GM18507 (cell line): Measurements from ENCODE around the gene TNRC6B.
"Not testable (repeated sequence)": the region's sequence is repeated elsewhere in the genome, so short reads cannot be mapped to it uniquely, and the experiment has no call there.

Experiments
- DNase-seq: peaks from one replicate; pipeline ENCODE4 v3.0.0; 2011; ENCODE audit warnings: low read depth; ENCODE audit not compliant: insufficient read length; ENCODE audit errors: extremely low spot score
- FAIRE-seq: peaks from 2 replicates; lab custom pipeline; 2011; peaks lifted over from hg19 to GRCh38; lab: Jason Lieb, UNC

TNRC6B gene

GRCh38 chr22:40310081-40310767 is 132.5 kb downstream of the TNRC6B start:
- DNase-seq (no peak), FAIRE-seq (no peak)

- no peak for FAIRE-seq
- no peak for DNase-seq
These were observed 133.0 kb downstream of the TNRC6B start for GRCh38 chr22:40310768-40311120.

- FAIRE-seq, DNase-seq: not testable (repeated sequence)
These were observed 133.9 kb downstream of the TNRC6B start for GRCh38 chr22:40311646-40312045.

- DNase-seq (no peak), FAIRE-seq (no peak)
These were observed 134.3 kb downstream of the TNRC6B start for GRCh38 chr22:40312050-40312449.

GRCh38 chr22:40313007-40313406 is 135.3 kb downstream of the TNRC6B start:
- DNase-seq (no peak), FAIRE-seq (no peak)

GRCh38 chr22:40314041-40314440 is 136.3 kb downstream of the TNRC6B start:
- DNase-seq (no peak), FAIRE-seq (no peak)

GRCh38 chr22:40320687-40321086 is 143.0 kb downstream of the TNRC6B start:
- no peak for FAIRE-seq
- DNase-seq = no peak

GRCh38 chr22:40322021-40322420 is 144.3 kb downstream of the TNRC6B start:
- DNase-seq (no peak), FAIRE-seq (no peak)

GRCh38 chr22:40322818-40323447 is 145.2 kb downstream of the TNRC6B start:
- FAIRE-seq (no peak), DNase-seq (no peak)

- FAIRE-seq = no peak
These were observed 146.0 kb downstream of the TNRC6B start for GRCh38 chr22:40323681-40324171.

GRCh38 chr22:40324468-40325305 is 147.0 kb downstream of the TNRC6B start:
- FAIRE-seq (no peak), DNase-seq (no peak)

More at GRCh38 chr22:40323681-40324171, 146.0 kb downstream of the TNRC6B start:
- DNase-seq = no peak

GRCh38 chr22:40325315-40325714 is 147.6 kb downstream of the TNRC6B start:
- FAIRE-seq (peak; percentile 73), DNase-seq (no peak)

- no peak for FAIRE-seq
- no peak for DNase-seq
These were observed 149.4 kb downstream of the TNRC6B start for GRCh38 chr22:40326905-40327735.

GRCh38 chr22:40328546-40329456 is 151.1 kb downstream of the TNRC6B start:
- DNase-seq (no peak), FAIRE-seq (no peak)

GRCh38 chr22:40329466-40329865 is 151.7 kb downstream of the TNRC6B start:
- no peak for FAIRE-seq
- DNase-seq = no peak

GRCh38 chr22:40330086-40330485 is 152.4 kb downstream of the TNRC6B start:
- DNase-seq (no peak), FAIRE-seq (no peak)

- no peak for DNase-seq
- no peak for FAIRE-seq
These were observed 152.9 kb downstream of the TNRC6B start for GRCh38 chr22:40330615-40331014.

- no peak for DNase-seq
- no peak for FAIRE-seq
These were observed 154.0 kb downstream of the TNRC6B start for GRCh38 chr22:40331706-40332105.
